ENCODE results near the gene SPPL2A.

Gene SPPL2A

DNA sequence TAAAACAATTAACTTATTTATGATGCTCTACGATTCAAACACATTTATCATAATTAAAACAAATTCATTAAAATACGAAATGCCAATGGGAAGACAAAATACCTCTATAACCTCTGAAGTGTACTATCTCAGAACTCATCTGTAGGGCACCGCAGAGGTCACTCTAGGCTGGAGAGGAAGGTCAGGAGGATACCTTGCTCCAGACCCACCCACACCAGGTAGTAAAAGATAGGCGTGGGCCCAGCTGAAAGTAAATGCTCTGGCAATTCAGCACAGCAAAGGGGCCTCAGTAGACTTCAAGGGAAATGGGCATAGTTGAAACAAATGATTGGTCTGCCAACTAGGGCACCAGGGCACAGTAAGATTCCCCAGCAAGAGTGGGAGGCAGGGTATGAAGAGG is 26.0 kb upstream of the SPPL2A start:
- POLR2A ChIA-PET, result interaction anchor here (0.7 kb wide), 1 partner anchor 39 kb away, joined by 3 read pairs; no protein-coding TSS in a partner anchor
- H3K4me3 ChIP-seq (ENCODE audit: low read depth, low read length), result no peak overlapping the region
- CTCF ChIA-PET, result no interaction called here
- no peak overlapping the region for H3K27ac ChIP-seq (ENCODE audit: extremely low read depth, low read depth, low read length)
- H3K4me1 ChIP-seq (ENCODE audit: control insufficient read depth, insufficient read depth, low read length), result no peaks in the 10 kb centered on the region
- no peaks in the 10 kb centered on the region for H3K9me3 ChIP-seq (ENCODE audit: control insufficient read depth, insufficient read depth, low read depth, low read length)
- no peaks in the 10 kb centered on the region for H3K36me3 ChIP-seq (ENCODE audit: control insufficient read depth in 2 of 2, insufficient read depth in 1 of 2, low read length in 2 of 2)
- TF ChIP-seq ZNF350 (tag by site-specific recombination; IDR thresholded peaks at IDR 0.05) (no peak), ZFHX2 (tag by site-specific recombination; conservative IDR thresholded peaks at IDR 0.05) (no peak), ZNF560 (tag by site-specific recombination; IDR thresholded peaks at IDR 0.05; ENCODE audit: borderline replicate concordance) (no peak), GLIS1 (tag by site-specific recombination; IDR thresholded peaks at IDR 0.05) (no peak), ZNF292 (tag by site-specific recombination; IDR thresholded peaks at IDR 0.05; ENCODE audit: borderline replicate concordance, low read depth) (no peak), GLI2 (tag by site-specific recombination; IDR thresholded peaks at IDR 0.05; ENCODE audit: borderline replicate concordance, low read depth) (no peak), HOXA7 (CRISPR knock-in tag; IDR thresholded peaks at IDR 0.05; ENCODE audit: borderline replicate concordance) (no peak), OVOL3 (tag by site-specific recombination; IDR thresholded peaks at IDR 0.05) (no peak), ZNF561 (tag by site-specific recombination; IDR thresholded peaks at IDR 0.05; ENCODE audit: borderline replicate concordance) (no peak)
- TF ChIP-seq, protein P1, sequence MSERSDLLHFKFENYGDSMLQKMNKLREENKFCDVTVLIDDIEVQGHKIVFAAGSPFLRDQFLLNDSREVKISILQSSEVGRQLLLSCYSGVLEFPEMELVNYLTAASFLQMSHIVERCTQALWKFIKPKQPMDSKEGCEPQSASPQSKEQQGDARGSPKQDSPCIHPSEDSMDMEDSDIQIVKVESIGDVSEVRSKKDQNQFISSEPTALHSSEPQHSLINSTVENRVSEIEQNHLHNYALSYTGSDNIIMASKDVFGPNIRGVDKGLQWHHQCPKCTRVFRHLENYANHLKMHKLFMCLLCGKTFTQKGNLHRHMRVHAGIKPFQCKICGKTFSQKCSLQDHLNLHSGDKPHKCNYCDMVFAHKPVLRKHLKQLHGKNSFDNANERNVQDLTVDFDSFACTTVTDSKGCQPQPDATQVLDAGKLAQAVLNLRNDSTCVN (tag by site-specific recombination; optimal IDR thresholded peaks at IDR 0.05), result no peak
- TF ChIP-seq, protein P2, sequence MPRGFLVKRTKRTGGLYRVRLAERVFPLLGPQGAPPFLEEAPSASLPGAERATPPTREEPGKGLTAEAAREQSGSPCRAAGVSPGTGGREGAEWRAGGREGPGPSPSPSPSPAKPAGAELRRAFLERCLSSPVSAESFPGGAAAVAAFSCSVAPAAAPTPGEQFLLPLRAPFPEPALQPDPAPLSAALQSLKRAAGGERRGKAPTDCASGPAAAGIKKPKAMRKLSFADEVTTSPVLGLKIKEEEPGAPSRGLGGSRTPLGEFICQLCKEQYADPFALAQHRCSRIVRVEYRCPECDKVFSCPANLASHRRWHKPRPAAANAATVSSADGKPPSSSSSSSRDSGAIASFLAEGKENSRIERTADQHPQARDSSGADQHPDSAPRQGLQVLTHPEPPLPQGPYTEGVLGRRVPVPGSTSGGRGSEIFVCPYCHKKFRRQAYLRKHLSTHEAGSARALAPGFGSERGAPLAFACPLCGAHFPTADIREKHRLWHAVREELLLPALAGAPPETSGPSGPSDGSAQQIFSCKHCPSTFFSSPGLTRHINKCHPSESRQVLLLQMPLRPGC (tag by site-specific recombination; IDR thresholded peaks at IDR 0.05), result no peak

DNA sequence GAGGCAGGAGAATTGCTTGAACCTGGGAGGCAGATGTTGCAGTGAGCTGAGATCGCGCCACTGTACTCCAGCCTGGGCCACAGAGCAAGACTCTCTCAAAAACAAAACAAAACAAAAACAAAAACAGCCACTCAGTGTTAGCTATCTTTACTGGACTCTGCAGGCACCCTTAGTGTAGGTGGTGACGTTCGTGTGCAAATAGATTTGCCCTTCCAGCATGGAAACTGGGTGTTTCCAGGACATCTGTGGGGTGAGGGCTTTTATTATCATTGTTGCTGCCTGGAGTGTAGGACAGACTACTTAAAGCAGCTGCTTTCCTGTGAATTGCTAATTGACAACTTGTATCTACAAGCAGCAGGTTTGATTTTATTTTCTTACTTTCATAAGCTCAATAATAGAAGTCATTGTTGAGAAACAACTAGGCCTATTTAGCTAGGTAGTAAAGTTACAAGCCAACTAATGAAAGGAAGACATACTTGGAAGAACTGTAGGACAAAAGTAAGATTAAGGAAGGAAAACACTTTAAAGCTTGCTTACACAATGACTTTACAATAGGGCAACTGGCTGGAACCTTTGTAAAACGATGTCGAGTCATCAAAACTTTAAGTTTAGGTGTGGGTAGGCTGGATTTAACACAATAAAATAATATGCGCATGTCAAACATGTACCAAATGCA is 25.4 kb upstream of the SPPL2A start:
- Histone ChIP-seq H3K27ac (ENCODE audit: extremely low read depth, low read depth, low read length) (no peak overlapping the region), H3K9me3 (ENCODE audit: control insufficient read depth, insufficient read depth, low read depth, low read length) (no peaks in the 10 kb centered on the region), H3K4me1 (ENCODE audit: control insufficient read depth, insufficient read depth, low read length) (no peaks in the 10 kb centered on the region), H3K4me3 (ENCODE audit: low read depth, low read length) (no peak overlapping the region), H3K36me3 (ENCODE audit: control insufficient read depth in 2 of 2, insufficient read depth in 1 of 2, low read length in 2 of 2) (no peaks in the 10 kb centered on the region)
- CTCF ChIA-PET, result no interaction called here
- TF ChIP-seq ZNF768 (tag by site-specific recombination; IDR thresholded peaks at IDR 0.05) (no peak), GFI1B (tag by site-specific recombination; IDR thresholded peaks at IDR 0.05) (no peak)
- POLR2A ChIA-PET, result interaction anchor here (0.7 kb wide), 1 partner anchor 39 kb away, joined by 3 read pairs; no protein-coding TSS in a partner anchor

DNA sequence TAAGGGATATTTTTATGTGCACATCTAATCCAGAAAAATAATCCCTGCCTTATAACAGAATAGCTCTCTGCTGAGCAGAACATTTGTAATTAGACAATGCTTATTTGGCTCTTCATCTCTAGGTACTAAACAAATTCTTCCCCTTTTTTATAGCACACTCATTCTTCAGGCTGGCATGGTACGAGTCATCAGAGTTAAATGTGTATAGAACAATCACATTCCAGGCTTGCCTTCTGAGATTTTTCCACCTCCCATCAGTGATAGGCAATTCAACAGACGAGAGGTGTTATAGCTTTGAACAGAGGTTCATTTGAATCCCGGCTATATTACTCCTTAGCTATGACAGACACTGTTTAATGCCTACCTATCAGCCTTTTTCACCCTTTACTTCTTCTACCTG is 21.4 kb upstream of the SPPL2A start:
- ChIA-PET CTCF (no interaction called here), POLR2A (interaction anchor here (0.6 kb wide), 1 partner anchor 56 kb away, joined by 3 read pairs; no protein-coding TSS in a partner anchor)
- Histone ChIP-seq H3K36me3 (ENCODE audit: control insufficient read depth in 2 of 2, insufficient read depth in 1 of 2, low read length in 2 of 2) (no peaks in the 10 kb centered on the region), H3K4me3 (ENCODE audit: low read depth, low read length) (no peak overlapping the region), H3K9me3 (ENCODE audit: control insufficient read depth, insufficient read depth, low read depth, low read length) (no peaks in the 10 kb centered on the region), H3K27ac (ENCODE audit: extremely low read depth, low read depth, low read length) (no peak overlapping the region), H3K4me1 (ENCODE audit: control insufficient read depth, insufficient read depth, low read length) (no peaks in the 10 kb centered on the region)
- TF ChIP-seq, protein P3, sequence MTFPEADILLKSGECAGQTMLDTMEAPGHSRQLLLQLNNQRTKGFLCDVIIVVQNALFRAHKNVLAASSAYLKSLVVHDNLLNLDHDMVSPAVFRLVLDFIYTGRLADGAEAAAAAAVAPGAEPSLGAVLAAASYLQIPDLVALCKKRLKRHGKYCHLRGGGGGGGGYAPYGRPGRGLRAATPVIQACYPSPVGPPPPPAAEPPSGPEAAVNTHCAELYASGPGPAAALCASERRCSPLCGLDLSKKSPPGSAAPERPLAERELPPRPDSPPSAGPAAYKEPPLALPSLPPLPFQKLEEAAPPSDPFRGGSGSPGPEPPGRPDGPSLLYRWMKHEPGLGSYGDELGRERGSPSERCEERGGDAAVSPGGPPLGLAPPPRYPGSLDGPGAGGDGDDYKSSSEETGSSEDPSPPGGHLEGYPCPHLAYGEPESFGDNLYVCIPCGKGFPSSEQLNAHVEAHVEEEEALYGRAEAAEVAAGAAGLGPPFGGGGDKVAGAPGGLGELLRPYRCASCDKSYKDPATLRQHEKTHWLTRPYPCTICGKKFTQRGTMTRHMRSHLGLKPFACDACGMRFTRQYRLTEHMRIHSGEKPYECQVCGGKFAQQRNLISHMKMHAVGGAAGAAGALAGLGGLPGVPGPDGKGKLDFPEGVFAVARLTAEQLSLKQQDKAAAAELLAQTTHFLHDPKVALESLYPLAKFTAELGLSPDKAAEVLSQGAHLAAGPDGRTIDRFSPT (tag by site-specific recombination; IDR thresholded peaks at IDR 0.05), result no peak
- peak; percentile 64 for TF ChIP-seq ZBTB17 (tag by site-specific recombination; IDR thresholded peaks at IDR 0.05)
- no peak for TF ChIP-seq SP2 (tag by site-specific recombination; IDR thresholded peaks at IDR 0.05)
- no peak for TF ChIP-seq ZSCAN23 (tag by site-specific recombination; IDR thresholded peaks at IDR 0.05)
- TF ChIP-seq ZNF169 (tag by site-specific recombination; IDR thresholded peaks at IDR 0.05), result no peak
- no peak for TF ChIP-seq SALL2 (tag by site-specific recombination; IDR thresholded peaks at IDR 0.05; ENCODE audit: borderline replicate concordance)

Measured in HEK293 (cell line).